ENCODE measurements around the gene TMEM156. TPM values are rescaled to one million over a fixed set of nuclear protein-coding genes. Genes with fewer than 3 reads are reported as not detected.

Gene TMEM156
- total and polyA plus RNA-seq, 2 of the 4 experiments (the other 2 are of a cell fraction), result 0.53 to 0.54 TPM

DNA sequence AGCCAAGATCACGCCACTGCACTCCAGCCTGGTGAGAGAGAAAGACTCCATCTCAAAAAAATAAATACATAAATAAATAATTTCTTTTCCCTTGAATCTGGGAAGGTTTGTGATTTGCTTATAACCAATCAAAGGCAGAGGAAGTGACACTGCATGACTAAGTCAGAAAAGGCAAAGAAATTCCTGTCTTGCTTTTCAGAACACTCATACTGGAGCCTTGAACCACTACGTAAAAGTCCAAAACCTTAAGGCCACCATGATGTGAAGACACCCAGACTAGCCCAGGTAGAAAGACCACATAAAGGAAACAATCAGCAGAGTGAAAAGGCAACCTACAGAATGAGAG lies 36.6 kb downstream of the TMEM156 start:
- Histone ChIP-seq H3K27me3 (ENCODE audit: control insufficient read depth, insufficient read depth, low read length) (no peaks in the 10 kb centered on the region), H3K4me3 (ENCODE audit: insufficient read depth, low read depth, low read length) (no peak overlapping the region), H3K9ac (ENCODE audit: low read depth, low read length) (no peak overlapping the region), H2BK5ac (ENCODE audit: low read depth, low read length, poor library complexity, severe bottlenecking) (no peak overlapping the region), H4K5ac (ENCODE audit: low read depth, low read length) (no peak overlapping the region; the same call in 1 of the 2 replicates), H3K9me1 (ENCODE audit: insufficient read depth, low read length) (no peaks in the 10 kb centered on the region; the same call in 1 of the 2 replicates), H3K23ac (ENCODE audit: low read depth, low read length) (peak overlapping the region; percentile 59; the same call in 1 of the 2 replicates), H3K4ac (ENCODE audit: low read depth, low read length) (peak overlapping the region; percentile 11; the same call in 1 of the 2 replicates), H4K91ac (ENCODE audit: insufficient read depth, low read depth, low read length) (no peak overlapping the region), H2BK120ac (ENCODE audit: low read depth, low read length) (0 out of 2 replicates have a peak overlapping the region, but pooled peaks have one; percentile 34), H4K8ac (ENCODE audit: low read depth in 2 of 2, low read length in 2 of 2) (peak overlapping the region in 1 of 2 experiments; percentile 74; a peak in 2 of 4 replicates), H3K18ac (ENCODE audit: low read depth, low read length) (peak overlapping the region; percentile 12; the same call in 1 of the 2 replicates), H2AK5ac (ENCODE audit: low read depth, low read length) (no peak overlapping the region), H2AK9ac (replicated peaks; ENCODE audit: low read depth, low read length, poor library complexity) (no peak overlapping the region), H3K56ac (ENCODE audit: extremely low read depth, insufficient read depth, low read length) (no peak overlapping the region), H3K14ac (replicated peaks; ENCODE audit: low read depth, low read length) (peak overlapping the region; percentile 83; the same call in 1 of the 2 replicates), H2BK15ac (ENCODE audit: low read depth, low read length) (peak overlapping the region; percentile 80; the same call in 1 of the 3 replicates), H3K79me1 (ENCODE audit: low read depth in 1 of 2, low read length in 2 of 2) (no peaks in the 10 kb centered on the region), H3K36me3 (ENCODE audit: control insufficient read depth, insufficient read depth, low read length) (no peaks in the 10 kb centered on the region), H4K20me1 (ENCODE audit: insufficient read depth, low read length) (no peaks in the 10 kb centered on the region), H2BK20ac (ENCODE audit: low read depth, low read length) (peak overlapping the region; percentile 88; the same call in 1 of the 2 replicates), H2AFZ (replicated peaks; ENCODE audit: low read length, poor library complexity) (no peak overlapping the region), H3K9me3 (ENCODE audit: control insufficient read depth, insufficient read depth, low read length) (peaks cover 7% of the 10 kb centered on the region), H3K27ac (ENCODE audit: insufficient read depth, low read length) (no peak overlapping the region), H3K4me2 (ENCODE audit: low read depth, low read length) (no peak overlapping the region), H3K4me1 (ENCODE audit: control insufficient read depth, insufficient read depth, low read length) (no peaks in the 10 kb centered on the region)
- no TSS peak for BruUV-seq (replicated peaks)
- ATAC-seq (ENCODE audit: low read depth) (peak; percentile 35), DNase-seq (peak; percentile 47)
- ChIA-PET POLR2A (ENCODE audit: unreplicated experiment) (no interaction called here), CTCF (no interaction called here)
- TF ChIP-seq CEBPB (IDR thresholded peaks at IDR 0.05; ENCODE audit: low read depth, low read length), result no peak
- TF ChIP-seq RCOR1 (IDR thresholded peaks at IDR 0.05; ENCODE audit: insufficient replicate concordance, low read length), result no peak
- no peak for TF ChIP-seq CHD1 (IDR thresholded peaks at IDR 0.05; ENCODE audit: low read depth, low read length)
- no peak for TF ChIP-seq MAZ (IDR thresholded peaks at IDR 0.05; ENCODE audit: borderline replicate concordance, low read depth, low read length)
- TF ChIP-seq RAD21 (IDR thresholded peaks at IDR 0.05; ENCODE audit: low read length), result no peak
- TF ChIP-seq, protein P1, sequence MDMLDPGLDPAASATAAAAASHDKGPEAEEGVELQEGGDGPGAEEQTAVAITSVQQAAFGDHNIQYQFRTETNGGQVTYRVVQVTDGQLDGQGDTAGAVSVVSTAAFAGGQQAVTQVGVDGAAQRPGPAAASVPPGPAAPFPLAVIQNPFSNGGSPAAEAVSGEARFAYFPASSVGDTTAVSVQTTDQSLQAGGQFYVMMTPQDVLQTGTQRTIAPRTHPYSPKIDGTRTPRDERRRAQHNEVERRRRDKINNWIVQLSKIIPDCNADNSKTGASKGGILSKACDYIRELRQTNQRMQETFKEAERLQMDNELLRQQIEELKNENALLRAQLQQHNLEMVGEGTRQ (IDR thresholded peaks at IDR 0.05; ENCODE audit: low read depth, low read length), result no peak
- in situ Hi-C loops (cut with MboI; ENCODE audit: low sequenced_read_pairs), result no loop called here
- no CpG with 5 or more reads among the region's 2 CpGs for WGBS, 2 experiments (ENCODE audit: extremely low coverage in 2 of 2, insufficient read length in 1 of 2)
- dilution Hi-C loops (cut with HindIII; ENCODE audit: low sequenced_read_pairs, unreplicated experiment), result no loop called here
- intact Hi-C loops (cut with micrococcal nuclease), result no loop called here

Measured in IMR-90 (cell line).